Pancreas (tissue), 10 donors: Measurements from ENCODE around the gene MGST2. TPM values are rescaled to one million over a fixed set of nuclear protein-coding genes. Genes with fewer than 3 reads are reported as not detected.

Experiments used
- ATAC-seq, 4 donors: fragments of 200-7000 bp; cut with Tn5 transposase; one replicate each; pipeline versions ENCODE4 v1.8.0 to v1.9.1; 2020; ENCODE audit warnings: mild to moderate bottlenecking in 4 of 4, moderate library complexity in 4 of 4
- DNase-seq, 6 donors: peaks; one replicate each; pipeline ENCODE4 v3.0.0-alpha.2; 2020
- FAIRE-seq: peaks from 2 replicates; lab custom pipeline; 2012; peaks lifted over from hg19 to GRCh38; lab: Jason Lieb, UNC
- H3K27ac ChIP-seq, 4 donors: fragments of 200-600 bp; sonication (generic); 1 replicate in 3 of 4; 2 replicates in 1 of 4; pipeline versions ENCODE4 v1.5.0 to v1.8.0; 2020
- H3K27me3 ChIP-seq, 4 donors: fragments of 200-600 bp; one replicate each; pipeline ENCODE4 v1.8.0; 2021
- H3K36me3 ChIP-seq, 3 donors: fragments of 200-600 bp; sonication (generic) in 1 of 3; one replicate each; pipeline versions ENCODE4 v1.5.0 to v1.8.0; 2020 to 2021
- H3K4me1 ChIP-seq, 3 donors: fragments of 200-600 bp; one replicate each; pipeline ENCODE4 v1.8.0; 2021
- H3K4me3 ChIP-seq, 4 donors: fragments of 200-600 bp; sonication (generic) in 2 of 4; one replicate each; pipeline versions ENCODE4 v1.5.0 to v1.8.0; 2020 to 2021
- H3K9me3 ChIP-seq, 4 donors: fragments of 200-600 bp; one replicate each; pipeline ENCODE4 v1.8.0; 2021
- CTCF ChIP-seq, 4 donors: fragments of 200-600 bp; sonication (generic) in 3 of 4; IDR thresholded peaks; one replicate each; pipeline versions ENCODE4 v1.5.0 to v1.8.0; 2021; ENCODE audit warnings: antibody characterized with exemption in 4 of 4
- WGBS, 2 donors: extraction: QIAGEN DNeasy Blood & Tissue Kit; methylation state at CpG; one replicate each; pipeline ENCODE4 v1.1.7; 2013; 5-methylcytosine and 5-hydroxymethylcytosine counted together
- intact Hi-C, 3 donors: fragments of 100-400 bp; cut with DNase I; formaldehyde crosslinking; loops; one replicate each; pipeline versions ENCODE4 v1.11.1 to v1.14.2; 2022
- polyA plus RNA-seq, 2 donors: library from polyadenylated mRNA; stranded (reverse); fragments of 200-250 nt; gene quantifications; one replicate each; pipeline ENCODE4 v1.2.3, GENCODE V29; 2013
- total RNA-seq, 6 donors: library from RNA; stranded (reverse); fragmentation: NEBNext Ultra II Directional in 4 of 6; extraction: Animal tissue kit (Norgen Biotek cat#: 25700) in 4 of 6; gene quantifications; one replicate each; pipeline versions ENCODE4 v1.2.1 to v1.2.4, GENCODE V29; 2021 to 2023
- donor health status: healthy with polysubstance abuse.
- donor health status: DM: no; HTN: no; CAD: no; lungs with moderate emphysema.
- donor health status: DM: no; HTN: no; CAD: no.
- donor health status: control.
- donor health status: control.
- donor health status: Bipolar disorder and iron deficiency.
- donor health status: DM: yes; HTN: yes; CAD: no.
- donor health status: DM: no; HTN: no; CAD: no.
- donor health status: DM: no; HTN: no; CAD: no.
- donor health status: DM: yes; HTN: yes; CAD: no.

MGST2 gene
- total and polyA plus RNA-seq, 8 donors: 23.9 to 60.8 (median 33.2) TPM

DNA sequence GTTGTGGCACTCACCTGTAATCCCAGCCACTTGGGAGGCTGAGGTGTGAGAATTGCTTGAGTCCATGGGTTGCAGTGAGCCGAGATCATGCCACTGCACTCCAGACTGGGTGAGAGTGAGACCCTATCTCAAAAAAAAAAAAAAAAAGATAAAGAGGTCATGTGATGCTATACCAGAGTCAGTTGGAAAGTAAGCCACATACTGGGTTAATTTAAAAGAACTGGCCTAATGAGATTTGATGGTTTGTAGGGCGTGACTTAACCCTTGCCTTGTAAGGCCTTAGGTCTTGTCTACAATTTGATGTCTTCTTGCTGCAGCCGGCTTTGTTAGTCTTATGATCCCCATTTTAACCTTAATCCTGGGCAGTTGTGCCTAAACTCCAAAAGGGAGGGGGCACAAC is 5.2 kb downstream of the MGST2 start:
- Histone ChIP-seq H3K27me3 (no peaks in the 10 kb centered on the region), H3K4me3 (no peak overlapping the region), H3K4me1 (peaks cover 0 to 10% (median 8%) of the 10 kb centered on the region in 3 donors), H3K27ac (no peak overlapping the region), H3K9me3 (no peaks in the 10 kb centered on the region), H3K36me3 (no peaks in the 10 kb centered on the region)
- no peak for TF ChIP-seq CTCF (IDR thresholded peaks at IDR 0.05)
- no peak for DNase-seq
- intact Hi-C loops: no loop called here
- no peak for FAIRE-seq
- ATAC-seq: no peak
- 92 to 95% methylated on average over 3 of the region's 3 CpGs for WGBS, 2 donors

- TF ChIP-seq CTCF (IDR thresholded peaks at IDR 0.05): no peak
- no peaks in the 10 kb centered on the region for H3K36me3 ChIP-seq
- H3K4me3 ChIP-seq: no peak overlapping the region
- ATAC-seq: no peak
- WGBS, 2 donors: 97 to 100% methylated on average over 2 of the region's 2 CpGs
- DNase-seq: no peak
- intact Hi-C loops: no loop called here
- no peak overlapping the region for H3K27ac ChIP-seq
- peaks cover 0 to 10% (median 0%) of the 10 kb centered on the region in 3 donors for H3K4me1 ChIP-seq
- H3K27me3 ChIP-seq: no peaks in the 10 kb centered on the region
- no peak for FAIRE-seq
- no peaks in the 10 kb centered on the region for H3K9me3 ChIP-seq
These were observed 6.6 kb downstream of the MGST2 start for GRCh38 chr4:139672215-139672614.

- H3K27ac ChIP-seq: no peak overlapping the region
- intact Hi-C loops: no loop called here
- no peak overlapping the region for H3K4me3 ChIP-seq
- H3K27me3 ChIP-seq: no peaks in the 10 kb centered on the region
- no peaks in the 10 kb centered on the region for H3K9me3 ChIP-seq
- H3K4me1 ChIP-seq: peaks cover 0 to 6% (median 0%) of the 10 kb centered on the region in 3 donors
- no peak for TF ChIP-seq CTCF (IDR thresholded peaks at IDR 0.05)
- no peaks in the 10 kb centered on the region for H3K36me3 ChIP-seq
- FAIRE-seq (no peak), DNase-seq (no peak), ATAC-seq (no peak)
- 84 to 95% methylated on average over 4 of the region's 4 CpGs for WGBS, 2 donors
These were observed 7.1 kb downstream of the MGST2 start for GRCh38 chr4:139672732-139673131.

- Histone ChIP-seq H3K27me3 (no peaks in the 10 kb centered on the region), H3K27ac (no peak overlapping the region), H3K36me3 (peaks cover 0 to 7% (median 0%) of the 10 kb centered on the region in 3 donors), H3K4me1 (no peaks in the 10 kb centered on the region), H3K4me3 (no peak overlapping the region), H3K9me3 (no peaks in the 10 kb centered on the region)
- ATAC-seq (peak in 2 of 4 donors; percentile 76 to 80), FAIRE-seq (no peak), DNase-seq (no peak)
- 86 to 91% methylated on average over 10 of the region's 10 CpGs for WGBS, 2 donors
- TF ChIP-seq CTCF (IDR thresholded peaks at IDR 0.05): no peak
- intact Hi-C loops: no loop called here
These were observed 9.4 kb downstream of the MGST2 start for GRCh38 chr4:139674875-139675550.

DNA sequence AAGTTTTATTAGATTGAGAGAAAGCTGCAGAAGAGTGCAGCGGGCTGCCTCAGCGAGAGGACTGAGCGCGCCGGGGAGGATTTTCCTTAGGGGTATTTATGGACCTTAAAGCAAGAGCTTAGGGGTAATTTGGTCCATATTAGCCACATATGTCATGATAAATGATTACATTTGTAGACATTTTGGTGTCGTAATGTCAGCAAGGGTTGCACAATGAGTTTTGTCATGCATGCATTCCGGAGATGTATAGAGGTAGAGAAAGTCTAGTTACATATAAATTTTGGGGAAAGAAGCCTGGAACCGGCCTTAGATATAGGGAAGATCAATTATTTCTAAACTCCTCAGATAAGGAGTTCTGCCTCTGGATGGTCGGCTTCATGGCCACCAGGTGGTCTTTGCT is 10.0 kb downstream of the MGST2 start:
- H3K4me3 ChIP-seq: no peak overlapping the region
- ATAC-seq (no peak), FAIRE-seq (no peak), DNase-seq (no peak)
- no peak for TF ChIP-seq CTCF (IDR thresholded peaks at IDR 0.05)
- WGBS, 2 donors: 92 to 97% methylated on average over 9 of the region's 9 CpGs
- H3K27me3 ChIP-seq: no peaks in the 10 kb centered on the region
- intact Hi-C loops: no loop called here
- H3K27ac ChIP-seq: no peak overlapping the region
- H3K36me3 ChIP-seq: peaks cover 0 to 7% (median 0%) of the 10 kb centered on the region in 3 donors
- no peaks in the 10 kb centered on the region for H3K9me3 ChIP-seq
- no peaks in the 10 kb centered on the region for H3K4me1 ChIP-seq
